AG04450 (cell line): Measurements from ENCODE around the gene FBN1. TPM values are rescaled to one million over a fixed set of nuclear protein-coding genes. Genes with fewer than 3 reads are reported as not detected.

Experiments used
- CTCF ChIA-PET: fragments of 300-600, 350-600 bp; formaldehyde crosslinking; extraction: SDS; loops from one replicate; lab custom pipeline; 2022; ENCODE audit warnings: antibody characterized with exemption, inconsistent platforms; lab: Charles Lee
- POLR2A ChIA-PET: fragments of 350-600 bp; formaldehyde crosslinking; extraction: SDS; loops from one replicate; lab custom pipeline; 2021; ENCODE audit warnings: antibody characterized with exemption, inconsistent platforms; lab: Yijun Ruan, JAX
- DNase-seq: peaks from one replicate; pipeline ENCODE4 v3.0.0-alpha.2; 2011; ENCODE audit warnings: low read depth, low spot score
- H3K27ac ChIP-seq: one replicate; pipeline ENCODE4 v1.5.1; 2012; ENCODE audit warnings: low read depth, low read length, control low read depth
- H3K27me3 ChIP-seq: one replicate; pipeline ENCODE4 v1.6.0; 2012; ENCODE audit warnings: low read length; ENCODE audit not compliant: control insufficient read depth, insufficient read depth
- H3K4me3 ChIP-seq: 2 replicates; pipeline ENCODE4 v1.5.1; 2011; ENCODE audit warnings: mild to moderate bottlenecking, low read depth, low read length, control low read depth
- H3K9me3 ChIP-seq: 2 replicates; pipeline ENCODE4 v1.5.1; 2012; ENCODE audit warnings: low read length; ENCODE audit not compliant: control insufficient read depth, insufficient read depth
- CTCF ChIP-seq: IDR thresholded peaks from 2 replicates; pipeline ENCODE4 v1.5.1; 2011; ENCODE audit warnings: low read depth, low read length, control low read depth, inconsistent platforms
- polyA plus RNA-seq: library from polyadenylated mRNA; depleted of rRNA; stranded (reverse); fragments of >200 nt; gene quantifications from 2 replicates; pipeline ENCODE4 v1.2.3, GENCODE V29; 2011

The FBN1 gene
- polyA plus RNA-seq, 1 experiment: 530 TPM

GRCh38 chr15:48607846-48608245 is 37.7 kb downstream of the FBN1 start:
- no peak for TF ChIP-seq CTCF
- DNase-seq: no peak
- H3K4me3 ChIP-seq: no peak overlapping the region
- ChIA-PET POLR2A (no interaction called here), CTCF (no interaction called here)
- H3K9me3 ChIP-seq: no peaks in the 10 kb centered on the region
- H3K27me3 ChIP-seq: no peaks in the 10 kb centered on the region
- H3K27ac ChIP-seq: no peak overlapping the region

GRCh38 chr15:48604567-48604966 is 40.9 kb downstream of the FBN1 start:
- ChIA-PET POLR2A (no interaction called here), CTCF (no interaction called here)
- no peak overlapping the region for H3K4me3 ChIP-seq
- no peaks in the 10 kb centered on the region for H3K27me3 ChIP-seq
- no peaks in the 10 kb centered on the region for H3K9me3 ChIP-seq
- no peak overlapping the region for H3K27ac ChIP-seq
- TF ChIP-seq CTCF: no peak
- no peak for DNase-seq

GRCh38 chr15:48603922-48604321 is 41.6 kb downstream of the FBN1 start:
- Histone ChIP-seq H3K4me3 (no peak overlapping the region), H3K9me3 (no peaks in the 10 kb centered on the region), H3K27me3 (no peaks in the 10 kb centered on the region), H3K27ac (no peak overlapping the region)
- ChIA-PET CTCF (no interaction called here), POLR2A (no interaction called here)
- TF ChIP-seq CTCF: no peak
- no peak for DNase-seq

GRCh38 chr15:48603123-48603500 is 42.4 kb downstream of the FBN1 start:
- POLR2A ChIA-PET: interaction anchor here (1.0 kb wide), 1 partner anchor 42 kb away, joined by 3 read pairs; the partner anchor contains the start of gene FBN1
- no peak for TF ChIP-seq CTCF

GRCh38 chr15:48602358-48603122 is 43.0 kb downstream of the FBN1 start:
- DNase-seq: no peak
- POLR2A ChIA-PET: interaction anchor here (1.0 kb wide), 1 partner anchor 43 kb away, joined by 3 read pairs; the partner anchor contains the start of gene FBN1
- no peaks in the 10 kb centered on the region for H3K9me3 ChIP-seq
- H3K4me3 ChIP-seq: no peak overlapping the region
- no peak for TF ChIP-seq CTCF
- no peaks in the 10 kb centered on the region for H3K27me3 ChIP-seq
- H3K27ac ChIP-seq: no peak overlapping the region
- CTCF ChIA-PET: no interaction called here

More at GRCh38 chr15:48603123-48603500, 42.4 kb downstream of the FBN1 start:
- H3K4me3 ChIP-seq: no peak overlapping the region
- H3K27me3 ChIP-seq: no peaks in the 10 kb centered on the region
- H3K27ac ChIP-seq: peak overlapping the region; percentile 57
- H3K9me3 ChIP-seq: no peaks in the 10 kb centered on the region
- DNase-seq: no peak
- CTCF ChIA-PET: no interaction called here
